SIG-M5 treated with dmso at 0.1 percent for 504 hours (cell line): Measurements from ENCODE around the gene KMT2B.
A peak's percentile ranks its signal among the peaks of the same experiment; 100 is the strongest.
"Not testable (repeated sequence)": the region's sequence is repeated elsewhere in the genome, so short reads cannot be mapped to it uniquely, and the experiment has no call there.

Experiments used
- DNase-seq: peaks from one replicate; lab custom pipeline; 2025; ENCODE audit not compliant: unreplicated experiment; lab: John Stamatoyannopoulos, UW

Gene KMT2B, protein sequence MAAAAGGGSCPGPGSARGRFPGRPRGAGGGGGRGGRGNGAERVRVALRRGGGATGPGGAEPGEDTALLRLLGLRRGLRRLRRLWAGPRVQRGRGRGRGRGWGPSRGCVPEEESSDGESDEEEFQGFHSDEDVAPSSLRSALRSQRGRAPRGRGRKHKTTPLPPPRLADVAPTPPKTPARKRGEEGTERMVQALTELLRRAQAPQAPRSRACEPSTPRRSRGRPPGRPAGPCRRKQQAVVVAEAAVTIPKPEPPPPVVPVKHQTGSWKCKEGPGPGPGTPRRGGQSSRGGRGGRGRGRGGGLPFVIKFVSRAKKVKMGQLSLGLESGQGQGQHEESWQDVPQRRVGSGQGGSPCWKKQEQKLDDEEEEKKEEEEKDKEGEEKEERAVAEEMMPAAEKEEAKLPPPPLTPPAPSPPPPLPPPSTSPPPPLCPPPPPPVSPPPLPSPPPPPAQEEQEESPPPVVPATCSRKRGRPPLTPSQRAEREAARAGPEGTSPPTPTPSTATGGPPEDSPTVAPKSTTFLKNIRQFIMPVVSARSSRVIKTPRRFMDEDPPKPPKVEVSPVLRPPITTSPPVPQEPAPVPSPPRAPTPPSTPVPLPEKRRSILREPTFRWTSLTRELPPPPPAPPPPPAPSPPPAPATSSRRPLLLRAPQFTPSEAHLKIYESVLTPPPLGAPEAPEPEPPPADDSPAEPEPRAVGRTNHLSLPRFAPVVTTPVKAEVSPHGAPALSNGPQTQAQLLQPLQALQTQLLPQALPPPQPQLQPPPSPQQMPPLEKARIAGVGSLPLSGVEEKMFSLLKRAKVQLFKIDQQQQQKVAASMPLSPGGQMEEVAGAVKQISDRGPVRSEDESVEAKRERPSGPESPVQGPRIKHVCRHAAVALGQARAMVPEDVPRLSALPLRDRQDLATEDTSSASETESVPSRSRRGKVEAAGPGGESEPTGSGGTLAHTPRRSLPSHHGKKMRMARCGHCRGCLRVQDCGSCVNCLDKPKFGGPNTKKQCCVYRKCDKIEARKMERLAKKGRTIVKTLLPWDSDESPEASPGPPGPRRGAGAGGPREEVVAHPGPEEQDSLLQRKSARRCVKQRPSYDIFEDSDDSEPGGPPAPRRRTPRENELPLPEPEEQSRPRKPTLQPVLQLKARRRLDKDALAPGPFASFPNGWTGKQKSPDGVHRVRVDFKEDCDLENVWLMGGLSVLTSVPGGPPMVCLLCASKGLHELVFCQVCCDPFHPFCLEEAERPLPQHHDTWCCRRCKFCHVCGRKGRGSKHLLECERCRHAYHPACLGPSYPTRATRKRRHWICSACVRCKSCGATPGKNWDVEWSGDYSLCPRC (N-terminal part only)

DNA sequence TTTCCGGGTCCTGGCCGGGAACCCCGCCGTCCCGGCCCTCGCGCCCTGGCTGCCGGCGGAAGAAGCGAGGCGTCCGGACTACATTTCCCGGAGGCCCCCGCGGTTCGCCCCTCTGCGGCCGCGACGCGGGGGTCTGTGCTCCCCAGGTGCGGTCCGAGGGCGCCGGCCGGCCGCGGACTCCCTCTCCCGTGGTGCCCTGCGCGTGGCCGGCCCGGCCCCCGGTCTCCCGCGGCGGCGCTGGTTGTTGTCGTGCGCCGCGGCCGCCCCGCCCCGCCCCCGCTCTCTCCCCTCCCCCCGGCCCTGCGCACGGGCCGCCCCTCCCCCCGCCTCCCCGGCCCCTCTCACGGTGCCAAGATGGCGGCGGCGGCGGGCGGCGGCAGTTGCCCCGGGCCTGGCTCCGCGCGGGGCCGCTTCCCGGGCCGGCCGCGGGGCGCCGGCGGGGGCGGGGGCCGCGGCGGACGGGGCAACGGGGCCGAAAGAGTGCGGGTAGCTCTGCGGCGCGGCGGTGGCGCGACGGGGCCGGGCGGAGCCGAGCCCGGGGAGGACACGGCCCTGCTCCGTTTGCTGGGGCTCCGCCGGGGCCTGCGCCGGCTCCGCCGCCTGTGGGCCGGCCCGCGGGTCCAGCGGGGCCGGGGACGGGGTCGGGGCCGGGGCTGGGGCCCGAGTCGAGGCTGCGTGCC, at the start of gene KMT2B:
KMT2B (plus strand) TSS at position 339 of the 680 bp plus-strand sequence; CDS start at position 355, 16 bp downstream.
- DNase-seq, result no peak

DNA sequence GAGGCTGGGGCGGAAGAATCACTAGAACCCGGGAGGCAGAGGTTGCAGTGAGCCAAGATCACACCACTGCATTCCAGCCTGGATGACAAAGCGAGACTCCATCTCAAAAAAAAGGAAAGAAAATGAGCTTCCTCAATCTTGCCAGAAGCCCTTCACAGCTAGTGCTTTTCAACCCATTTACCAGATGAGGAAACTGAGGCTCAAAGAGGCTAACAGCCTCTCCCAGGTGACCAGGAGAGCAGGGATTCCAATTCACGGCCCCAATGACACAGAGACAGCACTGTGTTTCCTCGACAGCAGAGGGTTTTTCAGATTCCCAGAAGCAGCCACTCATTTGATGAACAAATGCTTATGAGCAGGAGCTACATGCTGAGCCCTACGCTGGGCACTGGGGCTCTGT, 48.2 kb upstream of the KMT2B start:
- DNase-seq, result no peak

DNA sequence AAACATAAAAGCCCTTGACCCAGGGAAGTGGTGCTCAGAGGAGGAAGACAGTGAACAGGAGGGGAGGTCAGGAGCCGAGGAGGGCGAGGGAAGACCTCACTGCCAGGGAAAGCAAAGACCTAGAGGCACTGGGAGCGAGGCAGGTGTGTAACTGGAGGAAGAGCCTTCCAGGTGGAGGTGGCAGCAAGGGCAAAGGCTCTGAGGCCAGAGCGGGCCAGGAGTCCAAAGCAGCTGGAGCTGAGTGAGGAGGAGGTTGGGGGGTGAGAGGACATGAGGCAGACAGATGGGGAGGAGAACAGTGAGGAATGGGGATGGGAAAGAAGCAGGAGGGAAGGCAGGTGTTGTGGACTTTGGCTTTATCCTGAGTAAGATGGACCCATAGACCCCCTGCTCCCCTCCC, 47.8 kb upstream of the KMT2B start:
- DNase-seq, result no peak

DNA sequence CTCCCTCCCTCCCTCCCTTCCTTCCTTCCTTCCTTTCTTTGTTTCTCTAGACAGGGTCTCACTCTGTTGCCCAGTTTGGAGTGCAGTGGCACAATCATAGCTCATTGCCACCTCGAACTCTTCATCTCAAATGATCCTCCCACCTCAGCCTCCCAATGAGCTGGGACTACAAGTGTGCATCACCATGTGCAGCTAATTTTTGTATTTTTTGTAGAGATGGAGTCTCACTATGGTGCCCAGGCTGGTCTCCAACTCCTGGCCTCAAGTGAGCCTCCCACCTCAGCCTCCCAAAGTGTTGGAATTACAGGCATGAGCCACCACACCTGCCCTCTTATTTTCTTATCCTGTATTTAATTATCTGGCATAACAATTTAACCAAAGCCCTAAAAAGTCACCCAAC, 47.1 kb upstream of the KMT2B start:
- DNase-seq, result no peak

DNA sequence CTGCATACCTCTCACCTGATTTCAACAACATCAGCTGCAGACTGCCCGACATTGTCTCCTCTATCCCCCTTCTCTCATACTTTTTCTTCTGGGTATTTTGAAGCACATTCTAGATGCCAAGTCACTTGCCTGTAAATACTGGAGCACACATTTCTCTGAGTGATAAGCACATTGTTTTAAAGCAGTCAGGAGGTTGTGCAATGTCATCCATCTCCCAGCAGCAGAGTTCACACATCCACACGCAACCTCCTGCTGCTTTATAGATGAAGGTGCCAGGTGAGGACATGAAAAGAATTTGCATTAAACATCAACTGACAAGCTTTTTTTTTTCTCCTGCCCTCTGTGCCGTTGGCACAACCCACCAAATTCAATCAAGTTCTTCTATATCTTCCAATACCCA, 46.0 kb upstream of the KMT2B start:
- peak; percentile 23 for DNase-seq

DNA sequence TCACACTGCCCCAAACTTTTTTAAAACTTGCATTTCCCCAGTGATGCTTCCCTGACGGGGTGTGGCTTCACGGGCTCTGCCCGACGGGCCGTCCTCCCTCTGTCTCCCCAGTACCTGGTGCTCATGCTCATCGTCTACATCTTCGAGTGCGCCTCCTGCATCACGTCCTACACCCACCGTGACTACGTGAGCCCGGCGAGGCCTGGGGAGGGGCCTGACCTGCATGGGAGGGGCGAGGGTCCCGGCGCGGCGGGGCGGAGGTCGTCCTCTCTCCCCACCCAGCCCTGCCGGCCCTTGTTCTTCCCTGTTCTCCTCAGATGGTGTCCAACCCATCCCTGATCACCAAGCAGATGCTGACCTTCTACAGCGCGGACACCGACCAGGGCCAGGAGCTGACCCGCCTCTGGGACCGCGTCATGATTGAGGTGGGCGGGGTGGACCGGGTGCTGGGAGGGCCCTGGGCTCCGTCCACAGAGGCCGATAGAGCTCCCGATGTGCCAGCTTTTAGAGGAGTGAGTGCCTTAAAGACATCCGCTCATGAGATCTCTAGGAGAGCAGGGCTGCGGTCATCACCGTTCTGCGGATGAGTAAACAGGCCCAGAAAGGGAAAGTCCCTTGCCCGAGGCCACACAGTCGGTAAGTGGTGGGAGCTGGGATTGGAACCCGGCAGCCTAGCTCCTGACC, 44.5 kb upstream of the KMT2B start:
- no peak for DNase-seq

DNA sequence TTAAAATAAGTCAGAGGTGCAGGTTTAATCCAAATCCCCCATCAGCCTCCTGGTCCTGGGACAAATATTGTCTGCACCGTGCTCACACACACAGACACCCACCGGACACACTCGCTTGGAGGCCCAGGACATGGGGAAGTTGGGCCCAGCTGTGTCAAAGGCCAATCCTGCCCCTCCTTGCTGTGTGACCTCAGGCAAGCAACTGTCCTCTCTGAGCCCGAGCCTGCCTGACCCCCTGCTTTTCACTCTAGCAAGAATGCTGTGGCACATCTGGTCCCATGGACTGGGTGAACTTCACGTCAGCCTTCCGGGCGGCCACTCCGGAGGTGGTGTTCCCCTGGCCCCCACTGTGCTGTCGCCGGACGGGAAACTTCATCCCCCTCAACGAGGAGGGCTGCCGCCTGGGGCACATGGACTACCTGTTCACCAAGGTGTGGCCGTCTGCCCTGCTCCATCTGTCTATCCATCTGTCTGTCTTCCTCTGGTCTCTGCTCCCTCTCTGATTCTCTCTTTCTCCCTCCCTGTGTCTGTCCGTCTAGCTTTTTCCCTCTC, 42.1 kb upstream of the KMT2B start:
- no peak for DNase-seq

DNA sequence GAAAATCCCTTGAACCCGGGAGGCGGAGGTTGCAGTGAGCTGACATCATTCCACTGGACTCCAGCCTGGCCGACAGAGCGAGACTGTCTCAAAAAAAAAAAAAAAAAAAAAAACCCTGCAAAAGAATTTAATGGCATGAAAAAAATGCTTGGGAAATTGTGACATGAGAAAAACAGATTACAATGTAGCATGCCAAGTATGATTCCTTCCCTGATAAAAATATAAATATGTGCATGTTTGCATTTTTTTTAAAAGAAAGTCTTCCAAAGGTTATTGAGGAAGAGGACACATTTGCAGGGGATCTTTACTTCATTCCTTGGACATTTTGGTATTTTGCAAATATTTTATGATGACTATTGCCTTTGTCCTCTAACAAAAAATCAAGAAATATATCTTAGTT, 28.0 kb upstream of the KMT2B start:
- no peak for DNase-seq

DNA sequence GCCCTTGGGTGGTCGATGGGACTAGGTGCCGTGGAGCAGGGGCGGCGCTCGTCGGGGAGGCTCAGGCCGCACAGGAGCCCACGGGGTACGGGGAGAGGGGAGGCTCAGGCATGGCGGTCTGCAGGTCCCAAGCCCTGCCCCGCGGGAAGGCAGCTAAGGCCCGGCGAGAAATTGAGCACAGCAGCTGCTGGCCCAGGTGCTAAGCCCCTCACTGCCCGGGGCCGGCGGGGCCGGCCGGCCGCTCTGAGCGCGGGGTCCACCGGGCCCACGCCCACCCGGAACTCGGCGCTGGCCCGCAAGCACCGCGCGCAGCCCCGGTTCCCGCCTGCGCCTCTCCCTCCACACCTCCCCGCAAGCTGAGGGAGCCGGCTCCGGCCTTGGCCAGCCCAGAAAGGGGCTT, 26.7 kb upstream of the KMT2B start:
- DNase-seq, result not testable (repeated sequence)

DNA sequence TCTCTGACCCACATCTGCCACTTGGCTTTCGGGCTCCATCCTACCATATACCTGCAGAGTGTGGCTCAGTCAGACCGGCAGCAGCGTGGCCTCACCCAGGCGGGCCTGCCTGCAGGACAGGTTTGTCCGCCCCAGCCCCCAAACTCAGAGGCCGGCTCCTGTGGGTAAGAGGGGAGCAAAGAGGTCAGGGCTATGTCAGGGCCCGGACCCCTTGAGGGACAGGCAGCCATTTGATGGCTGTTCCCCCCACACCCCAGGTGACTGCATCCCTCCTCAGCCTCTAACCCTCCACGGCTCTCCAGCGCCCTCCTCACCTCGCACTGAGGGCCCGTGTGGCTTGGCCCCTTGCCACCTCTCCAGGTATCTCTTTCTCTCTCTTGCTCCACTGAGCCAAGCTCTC, 25.8 kb upstream of the KMT2B start:
- DNase-seq, result no peak

DNA sequence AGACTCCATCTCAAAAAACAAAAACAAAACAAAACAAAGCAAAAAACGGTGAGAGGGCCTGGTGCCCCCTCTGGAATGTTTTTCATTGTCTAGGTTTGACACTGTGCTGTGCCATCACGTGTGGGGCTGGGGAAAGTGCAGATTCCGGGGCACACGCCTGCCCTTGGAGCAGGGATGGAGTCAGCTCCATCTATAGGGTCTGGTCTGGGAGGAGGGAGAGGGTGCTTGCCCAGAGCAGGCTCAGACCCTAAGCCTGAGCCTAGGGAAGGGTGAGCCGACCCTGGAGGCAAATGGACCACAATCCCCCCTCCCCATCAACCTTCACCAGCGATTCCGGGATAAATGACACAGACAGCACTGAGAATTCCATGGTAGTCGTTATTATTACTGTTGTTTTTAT, 24.4 kb upstream of the KMT2B start:
- DNase-seq, result no peak

DNA sequence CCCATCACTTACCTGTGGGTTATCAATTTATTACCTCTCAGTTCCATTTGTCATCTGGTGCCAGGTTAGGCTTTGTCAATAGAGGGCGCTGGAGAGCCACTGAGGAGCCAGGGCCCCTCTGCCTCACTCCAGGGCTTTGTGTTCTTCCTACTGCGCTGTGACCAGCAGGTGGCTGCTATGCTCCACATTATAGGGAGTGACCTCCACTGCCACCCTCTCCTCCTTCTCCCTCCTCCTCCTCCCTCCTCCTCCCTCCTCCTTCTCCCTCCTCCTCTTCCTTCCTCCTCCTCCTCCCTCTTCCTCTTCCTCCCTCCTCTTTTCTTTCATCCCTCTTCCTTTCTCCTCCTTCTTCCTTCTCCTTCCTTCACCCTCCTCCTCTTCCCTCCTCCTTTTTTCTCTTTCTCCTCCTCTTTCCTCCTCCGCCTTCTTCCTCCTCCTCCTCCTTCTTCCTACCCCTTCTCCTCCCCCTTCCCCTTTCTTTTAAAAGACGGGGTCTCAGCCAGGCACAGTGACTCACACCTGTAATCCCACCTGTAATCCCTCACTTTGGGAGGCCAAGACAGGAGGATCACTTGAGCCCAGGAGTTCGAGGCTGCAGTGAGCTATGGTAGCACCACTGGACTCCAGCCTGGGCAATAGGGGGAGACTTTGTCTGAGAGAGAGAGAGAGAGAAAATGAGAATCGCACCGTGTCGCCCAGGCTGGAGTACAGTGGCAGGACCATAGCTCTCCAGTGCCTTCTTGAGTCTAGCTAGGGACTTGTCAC, 23.8 kb upstream of the KMT2B start:
- peak; percentile 85 for DNase-seq

DNA sequence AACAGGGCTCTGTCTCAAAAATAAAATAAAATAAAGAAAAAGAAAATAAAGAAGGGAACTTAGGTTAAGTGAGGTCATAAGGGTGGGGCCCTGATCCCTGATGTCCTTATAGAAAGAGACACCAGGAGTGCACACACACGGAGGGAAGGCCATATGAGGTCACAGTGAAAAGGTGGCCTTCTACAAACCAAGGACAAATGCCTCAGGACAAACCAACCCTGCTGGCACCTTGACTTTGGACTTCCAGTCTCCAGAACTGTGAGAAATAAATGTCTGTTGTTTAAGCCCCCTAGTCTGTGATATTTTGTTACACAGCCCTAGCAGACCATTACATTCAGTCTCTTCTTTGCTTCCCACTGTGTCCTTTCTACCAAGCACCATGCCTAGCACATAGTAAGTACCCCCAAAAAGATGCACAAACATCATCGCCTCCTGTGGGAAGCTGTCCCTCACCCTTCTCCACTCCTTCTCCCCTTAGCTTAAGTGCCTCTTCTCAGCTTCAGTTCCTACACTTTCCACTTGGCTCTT, 21.8 kb upstream of the KMT2B start:
- DNase-seq, result no peak

DNA sequence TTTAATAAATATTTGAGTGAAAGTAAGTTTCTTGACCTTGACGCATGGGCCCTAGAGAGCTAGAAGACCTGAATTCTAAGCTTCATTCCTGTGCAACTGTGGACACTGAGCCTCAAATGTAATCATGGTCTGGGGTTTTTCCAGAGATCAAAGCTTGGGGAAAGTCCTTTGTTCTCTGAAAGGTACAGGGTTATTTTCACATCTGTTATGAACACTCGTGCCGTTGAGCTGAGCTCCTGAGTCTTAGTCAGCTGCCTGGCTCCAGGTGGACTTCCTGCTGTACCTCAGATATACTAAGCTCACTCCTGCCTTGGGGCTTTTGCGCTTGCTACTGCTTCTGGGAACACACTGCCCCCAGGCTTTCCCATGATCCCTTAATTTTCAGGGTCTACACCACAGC, 21.0 kb upstream of the KMT2B start:
- DNase-seq, result no peak

DNA sequence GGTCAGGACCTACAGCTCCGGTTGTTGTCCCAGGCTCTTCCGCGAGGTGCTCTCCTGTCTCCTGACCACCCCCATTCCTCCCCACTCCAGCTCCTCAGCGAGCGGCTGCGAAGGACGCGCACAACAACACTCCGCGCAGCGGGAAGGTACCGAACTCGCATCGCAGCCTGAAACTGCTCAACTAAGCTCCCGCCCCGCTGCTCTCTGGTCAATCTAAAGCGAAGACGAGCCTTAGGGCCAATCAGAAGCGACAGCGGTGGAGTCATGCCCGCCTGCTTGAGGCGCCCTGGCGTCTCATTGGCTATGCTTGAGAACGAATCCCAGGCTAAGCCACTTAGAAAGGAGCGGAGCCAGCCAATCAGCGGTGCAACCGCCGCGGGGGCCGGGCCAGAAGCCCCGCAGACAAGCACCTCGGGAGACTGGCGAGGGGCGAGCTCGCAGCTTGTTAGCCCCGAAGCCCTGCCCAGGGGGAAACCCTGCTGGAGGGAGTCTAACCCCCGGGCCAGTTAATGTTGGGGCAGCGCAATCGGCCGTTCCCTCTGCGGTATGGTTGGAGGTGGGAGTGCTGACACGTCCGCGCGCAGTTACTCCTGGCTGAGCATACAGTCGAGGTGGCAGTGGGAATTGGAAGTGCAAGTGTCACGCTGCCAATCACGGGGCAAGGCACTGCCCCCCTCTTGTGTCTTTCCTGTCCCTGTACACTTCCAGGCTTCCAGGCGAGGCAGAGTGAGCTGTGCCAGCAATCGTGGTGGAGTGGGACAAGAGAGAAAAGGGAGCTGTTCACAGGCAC, 15.4 kb upstream of the KMT2B start:
- peak; percentile 97 for DNase-seq

DNA sequence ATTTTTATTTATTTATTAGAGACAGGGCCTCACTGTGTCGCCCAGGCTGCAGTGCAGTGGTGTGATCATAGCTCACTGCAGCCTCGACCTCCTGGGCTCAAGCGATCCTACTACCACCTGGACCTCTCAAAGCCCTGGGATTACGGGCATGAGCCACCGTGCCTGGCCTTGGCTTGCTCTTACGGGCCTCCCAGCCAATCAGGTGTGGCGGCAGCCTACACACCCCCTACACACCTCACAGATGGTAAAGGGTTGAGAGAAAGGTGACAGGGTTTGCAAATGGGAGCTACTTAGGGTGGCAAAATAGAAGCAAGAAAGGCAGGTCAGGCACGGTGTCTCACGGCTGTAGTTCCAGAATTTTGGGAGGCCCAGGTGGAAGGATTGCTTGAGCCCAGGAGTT, 14.5 kb upstream of the KMT2B start:
- DNase-seq, result no peak

DNA sequence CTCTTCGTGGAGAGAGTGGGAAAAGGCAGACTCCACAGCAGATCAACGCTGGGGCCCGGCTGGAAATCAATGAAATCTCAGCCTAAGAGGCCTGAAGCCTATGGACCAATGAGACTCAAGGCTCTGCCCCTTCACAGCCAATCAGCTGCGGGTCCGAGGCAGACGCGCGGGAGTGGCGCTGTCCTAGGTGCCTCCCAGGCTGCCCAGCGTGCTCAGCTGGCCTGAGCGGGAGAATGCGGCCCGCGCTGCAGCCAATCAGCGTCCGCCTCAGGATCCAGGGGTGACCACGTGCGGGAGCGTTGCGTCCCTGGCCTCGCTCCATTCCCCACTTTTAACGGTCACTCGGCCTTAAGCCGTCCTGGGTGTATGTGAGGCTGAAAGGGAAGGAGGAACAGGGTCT, 13.6 kb upstream of the KMT2B start, which contains the start of gene ZBTB32:
ZBTB32 (plus strand) TSS at position 341 of the 400 bp plus-strand sequence. CDS start 10,069 bp downstream, outside the sequence.
- no peak for DNase-seq

DNA sequence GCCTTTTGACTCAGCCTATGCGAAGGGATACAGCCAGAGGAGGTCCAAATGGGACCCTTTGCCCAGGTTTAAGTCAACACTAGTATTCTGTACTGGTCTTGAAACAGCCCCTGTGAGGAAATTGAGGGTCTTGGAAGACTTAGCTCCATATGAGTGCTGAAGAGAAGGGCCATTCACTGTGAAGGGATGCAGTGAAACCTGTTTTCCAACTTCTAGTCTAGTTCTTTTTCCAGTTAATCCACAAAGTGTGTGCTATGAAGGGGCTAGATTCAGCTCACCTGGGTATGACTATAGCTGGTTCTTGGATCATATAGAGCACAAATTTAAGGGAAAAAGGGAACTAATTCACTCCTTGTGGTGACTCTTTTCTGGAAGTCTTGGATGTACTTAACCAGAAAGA, 9.4 kb upstream of the KMT2B start:
- DNase-seq, result no peak
